HG02678 (cell line): ENCODE data around the gene NEDD8.

Source experiments
- ATAC-seq: cut with Tn5 transposase; IDR thresholded peaks from one replicate; pipeline ENCODE4 v1.9.1; 2021; ENCODE audit warnings: mild to moderate bottlenecking, moderate library complexity; ENCODE audit not compliant: unreplicated experiment

NEDD8 gene

GRCh38 chr14:24264298-24264697 is 32.1 kb upstream of the NEDD8 start:
- no peak for ATAC-seq

GRCh38 chr14:24263848-24264247 is 31.7 kb upstream of the NEDD8 start:
- ATAC-seq = no peak

DNA sequence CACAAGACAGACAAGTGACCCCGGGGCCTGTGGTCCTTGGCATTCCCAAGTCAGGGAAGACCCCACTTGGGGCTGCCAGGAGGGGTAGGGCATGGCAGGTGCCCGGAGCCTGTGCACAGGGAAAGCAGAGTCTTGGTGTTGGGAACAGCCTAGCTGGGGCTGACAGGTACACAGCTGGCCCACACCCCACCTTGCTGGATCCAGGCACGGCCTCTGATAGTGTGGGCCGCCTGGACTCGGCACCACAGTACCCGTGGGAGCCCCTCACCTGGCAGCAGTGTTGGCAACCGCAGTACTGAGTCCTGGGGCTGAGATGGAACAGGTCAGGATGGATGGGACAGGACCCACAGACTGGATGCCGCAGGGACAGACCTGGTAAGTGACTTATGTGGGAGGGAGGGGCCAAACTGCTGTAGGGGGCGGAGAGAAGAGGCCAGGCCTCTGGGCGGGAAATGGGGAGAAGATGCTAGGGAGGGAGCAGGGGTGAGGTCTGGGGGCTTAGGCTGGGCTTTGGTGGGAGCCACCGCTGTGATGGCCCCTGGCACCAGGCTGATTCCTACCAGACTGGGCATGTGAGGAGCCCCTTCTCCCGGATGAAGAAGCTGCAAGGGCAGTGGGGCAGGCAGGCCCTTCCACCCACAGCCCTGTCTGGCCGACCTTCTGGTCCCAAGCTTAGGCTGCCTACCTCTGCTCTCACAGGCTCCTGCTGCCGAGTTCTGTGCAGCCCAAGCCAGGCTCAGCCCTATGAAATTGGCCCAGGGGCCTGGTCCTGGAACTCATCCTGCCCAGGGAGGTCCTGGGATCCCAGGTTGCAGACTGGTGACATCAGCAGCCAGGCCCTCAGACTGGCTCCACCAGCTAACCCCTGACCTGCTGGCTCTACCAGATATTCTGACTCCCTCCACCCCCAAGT is 30.9 kb upstream of the NEDD8 start, which contains the start of gene TGM1:
Gene TGM1 (minus strand): TSS at position 357 of the 913 bp plus-strand sequence. CDS start 825 bp downstream, outside the sequence.
- ATAC-seq = no peak

DNA sequence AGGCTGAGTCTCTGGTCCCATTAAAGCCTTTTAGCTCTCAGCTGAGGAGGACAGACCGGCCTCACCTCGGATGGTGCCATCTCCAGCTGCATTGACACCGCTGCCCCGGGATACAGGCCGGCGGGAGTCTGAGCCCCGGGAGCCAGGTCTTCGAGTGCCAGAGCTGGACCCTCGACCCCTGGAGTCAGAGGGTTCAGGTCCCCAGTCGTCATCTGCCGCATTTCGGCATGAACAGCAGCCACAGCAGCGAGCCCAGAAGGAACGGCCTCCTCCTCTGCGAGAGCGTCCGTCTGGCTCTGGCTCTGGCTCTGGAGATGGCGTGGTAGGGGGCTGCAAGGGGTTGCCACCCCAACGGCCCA is 29.8 kb upstream of the NEDD8 start:
- no peak for ATAC-seq

DNA sequence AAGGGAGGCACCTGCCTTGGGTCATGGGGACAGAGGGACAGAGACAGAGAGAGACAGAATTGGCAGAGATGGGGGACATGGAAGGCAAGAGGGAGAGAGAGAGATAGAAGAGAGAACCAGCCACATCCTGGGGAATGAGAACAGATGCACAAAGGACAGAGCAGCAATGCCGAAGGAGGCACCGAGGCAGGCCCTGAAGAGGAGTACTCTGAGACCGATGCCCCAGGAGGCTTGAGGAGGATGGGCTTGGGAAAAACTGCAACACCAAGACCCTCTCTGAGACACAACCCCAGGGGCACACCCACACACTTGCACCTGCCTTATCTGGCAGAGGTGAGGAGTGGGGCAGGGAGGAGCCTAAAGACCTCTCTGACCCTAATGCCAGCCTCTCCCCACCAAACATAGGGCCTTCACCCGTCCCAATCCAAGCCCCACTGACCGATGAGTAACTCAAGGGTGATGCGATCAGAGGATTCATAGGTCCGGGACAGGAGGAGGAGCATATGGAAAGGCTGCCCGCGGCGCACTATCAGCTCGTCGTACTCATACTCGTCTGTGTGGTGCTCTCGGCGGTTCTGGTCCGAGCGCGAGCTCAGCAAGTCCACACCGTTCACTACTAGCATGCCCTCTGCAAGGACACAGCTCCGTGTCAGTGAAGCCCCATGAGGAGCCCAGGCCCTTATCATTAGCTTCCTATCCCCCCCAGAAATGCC is 29.2 kb upstream of the NEDD8 start:
- ATAC-seq = no peak

DNA sequence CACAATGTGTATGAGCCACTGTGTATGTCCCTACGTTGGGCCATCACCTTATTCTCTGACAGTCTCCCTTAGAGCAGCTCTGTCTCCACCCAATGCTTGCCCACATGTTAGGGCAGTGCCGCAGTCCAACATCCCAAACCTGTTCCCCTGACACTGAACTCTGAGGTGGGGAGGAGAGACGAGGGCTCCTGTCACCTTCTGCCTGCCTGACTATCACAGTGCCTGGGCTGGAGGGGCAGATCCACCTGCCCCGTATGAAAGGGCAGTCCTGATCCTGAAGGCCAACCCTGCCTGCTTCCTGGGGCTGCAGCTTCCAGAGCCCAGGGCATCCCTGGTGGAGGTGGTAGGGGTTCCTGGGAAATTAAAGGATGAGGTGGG is 28.6 kb upstream of the NEDD8 start:
- no peak for ATAC-seq

DNA sequence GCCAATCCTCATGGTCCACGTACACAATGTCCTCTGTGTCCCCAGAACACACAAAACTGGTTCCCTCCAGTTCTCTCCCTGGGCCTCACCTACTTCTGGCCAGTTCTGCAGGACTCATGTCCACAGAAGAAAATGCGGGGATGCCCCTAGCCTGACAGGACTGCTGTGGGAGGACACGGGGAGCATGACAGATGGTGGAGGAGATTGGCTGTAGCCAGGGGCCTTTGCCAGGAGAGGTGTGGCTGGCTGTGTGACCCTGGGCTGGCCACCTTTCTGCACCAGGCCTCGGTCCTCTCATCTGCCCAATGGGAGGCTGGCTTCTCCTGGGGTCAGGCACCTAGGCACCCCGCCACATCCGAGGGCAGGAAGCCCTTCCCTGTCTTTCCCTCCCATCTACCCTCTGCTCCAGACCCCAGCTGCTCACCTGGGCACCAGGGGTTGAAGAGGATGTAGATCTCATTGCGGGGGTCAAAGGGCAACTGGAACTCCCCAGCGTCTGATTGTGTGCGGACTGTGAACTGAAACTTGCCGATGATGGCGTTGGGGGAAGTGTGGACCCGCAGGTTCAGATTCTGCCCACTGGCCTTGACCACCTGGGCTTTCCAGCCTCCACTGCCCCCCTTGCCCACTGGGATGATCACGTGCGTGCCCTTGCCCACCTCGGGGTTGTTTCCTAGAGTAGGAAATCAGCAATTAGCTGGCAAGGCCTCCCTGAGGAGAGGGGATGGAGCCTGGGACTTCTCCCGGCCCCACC is 28.0 kb upstream of the NEDD8 start:
- no peak for ATAC-seq

GRCh38 chr14:24259282-24260025 is 27.3 kb upstream of the NEDD8 start:
- no peak for ATAC-seq

DNA sequence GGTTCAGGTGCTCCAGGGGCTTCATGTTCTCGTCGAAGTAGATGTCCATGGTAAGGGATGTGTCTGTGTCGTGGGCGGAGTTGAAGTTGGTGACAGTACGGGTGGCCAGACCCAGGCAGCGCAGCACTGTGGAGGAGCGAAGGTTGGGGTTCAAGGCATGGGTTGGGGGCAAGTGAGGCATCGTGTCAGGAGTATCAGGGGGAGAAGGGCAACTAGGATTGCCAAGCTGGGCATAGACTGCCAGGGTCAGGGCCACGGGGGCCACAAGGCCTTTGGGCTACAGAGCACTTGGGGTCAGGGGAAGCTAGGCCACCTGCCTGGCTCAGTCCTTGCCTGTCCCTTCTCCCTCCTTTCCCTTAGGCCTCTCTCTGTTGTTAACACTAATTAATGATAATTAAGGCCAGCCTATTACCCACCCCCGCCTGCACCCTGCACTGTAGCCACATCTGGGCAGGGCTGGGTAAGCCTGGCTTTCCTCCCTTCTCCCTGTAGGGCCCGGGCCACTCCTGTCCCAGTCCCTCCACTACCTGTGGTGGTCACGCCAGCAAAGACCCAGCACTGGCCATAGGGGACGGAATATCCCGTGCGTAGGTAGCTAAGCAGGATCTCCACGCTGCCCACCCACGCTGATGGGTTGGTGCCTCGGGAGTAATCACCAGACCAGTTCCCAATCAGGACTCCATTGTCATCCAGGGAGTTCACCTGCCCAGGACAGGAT is 26.5 kb upstream of the NEDD8 start:
- no peak for ATAC-seq

GRCh38 chr14:24258119-24258518 is 26.0 kb upstream of the NEDD8 start:
- no peak for ATAC-seq

GRCh38 chr14:24256960-24257359 is 24.8 kb upstream of the NEDD8 start:
- ATAC-seq = no peak

- ATAC-seq = no peak
Measured at GRCh38 chr14:24255931-24256711, 24.0 kb upstream of the NEDD8 start.

DNA sequence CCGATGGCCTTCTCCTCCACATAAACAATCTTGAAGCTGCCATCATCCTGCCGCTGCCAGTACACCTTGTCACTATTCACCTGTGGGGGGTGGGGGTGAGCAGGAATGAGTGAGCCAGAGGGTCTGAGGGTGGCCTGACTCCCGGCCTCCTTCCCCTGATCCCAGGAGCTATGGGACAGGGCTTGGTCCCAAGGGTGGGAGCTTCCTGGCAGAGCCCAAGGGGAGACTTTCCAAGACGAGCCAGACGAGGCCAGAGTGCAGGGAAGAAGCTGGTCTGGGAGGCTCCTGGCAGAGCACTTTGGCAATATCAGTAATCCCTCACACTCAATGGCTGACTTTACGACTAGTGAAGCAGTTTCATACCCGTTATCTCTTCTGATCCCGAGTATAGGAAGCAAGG is 23.3 kb upstream of the NEDD8 start:
- no peak for ATAC-seq

GRCh38 chr14:24254630-24255392 is 22.6 kb upstream of the NEDD8 start:
- ATAC-seq = no peak

DNA sequence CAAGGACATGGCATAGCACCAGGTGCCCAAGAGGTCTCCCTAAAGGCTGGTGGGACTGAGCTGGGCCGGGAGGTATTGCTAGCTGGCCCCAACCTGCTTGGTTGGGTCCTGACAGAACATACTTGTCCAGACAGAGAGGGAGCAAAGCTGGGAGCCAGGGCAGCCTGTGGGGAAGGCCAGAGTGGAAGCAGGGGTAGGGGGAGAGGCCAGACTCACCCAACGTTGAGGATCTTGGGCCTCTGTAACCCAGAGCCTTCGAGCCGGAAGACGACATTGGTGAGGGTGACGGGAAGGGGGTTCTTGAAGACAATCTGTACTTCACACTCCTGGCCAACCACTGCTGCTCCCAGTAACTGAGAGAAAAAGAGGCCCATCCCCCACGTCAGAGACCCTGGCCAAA is 21.8 kb upstream of the NEDD8 start:
- ATAC-seq = no peak

- no peak for ATAC-seq
Measured at GRCh38 chr14:24252289-24253124, 20.3 kb upstream of the NEDD8 start.

GRCh38 chr14:24251880-24252288 is 19.7 kb upstream of the NEDD8 start:
- no peak for ATAC-seq

GRCh38 chr14:24250354-24250753 is 18.2 kb upstream of the NEDD8 start:
- no peak for ATAC-seq
